Gastroesophageal sphincter (tissue), 3 donors: ENCODE data around the gene CEP83.

ENCODE experiments used
- CTCF ChIP-seq, 4 experiments: fragments of 200-600 bp in 2 of 4; fragments of 450-650 bp in 2 of 4; sonication (generic) in 1 of 4; IDR thresholded peaks; one replicate each; pipeline ENCODE4 v1.5.1; 2017 to 2019; ENCODE audit warnings: antibody characterized with exemption in 4 of 4, mild to moderate bottlenecking in 2 of 4, moderate library complexity in 2 of 4
- EP300 ChIP-seq: sonication (generic); formaldehyde crosslinking; IDR thresholded peaks from one replicate; pipeline ENCODE4 v1.6.1; 2017; ENCODE audit warnings: antibody characterized with exemption, mild to moderate bottlenecking
- POLR2AphosphoS5 ChIP-seq: sonication (generic); formaldehyde crosslinking; IDR thresholded peaks from one replicate; pipeline ENCODE4 v1.6.1; 2017; ENCODE audit warnings: antibody characterized with exemption

- no peak for TF ChIP-seq EP300
- TF ChIP-seq CTCF (IDR thresholded peaks at IDR 0.05) = peak; percentile 10 to 36 (median 26)
- no peak for TF ChIP-seq POLR2AphosphoS5
Observed at GRCh38 chr12:94434171-94434570, 25.5 kb downstream of the CEP83 start.
